Measurements from ENCODE around the gene ASAP3.
"Not testable (repeated sequence)": the region's sequence is repeated elsewhere in the genome, so short reads cannot be mapped to it uniquely, and the experiment has no call there.

Gene ASAP3

GRCh38 chr1:23515905-23516304, 31.9 kb upstream of the ASAP3 start:
- DNase-seq (ENCODE audit: low read depth in 2 of 3, low spot score in 2 of 3) = no peak

GRCh38 chr1:23514111-23514679, 30.2 kb upstream of the ASAP3 start:
- no peak for DNase-seq (ENCODE audit: low read depth in 2 of 3, low spot score in 2 of 3)

- no peak for DNase-seq (ENCODE audit: low read depth in 2 of 3, low spot score in 2 of 3)
Observed at GRCh38 chr1:23509896-23510295, 25.9 kb upstream of the ASAP3 start.

GRCh38 chr1:23506376-23507107, 22.6 kb upstream of the ASAP3 start:
- DNase-seq (ENCODE audit: low read depth in 2 of 3, low spot score in 2 of 3) = no peak

- DNase-seq (ENCODE audit: low read depth in 2 of 3, low spot score in 2 of 3) = no peak
Observed at GRCh38 chr1:23505851-23506250, 21.9 kb upstream of the ASAP3 start.

- DNase-seq (ENCODE audit: low read depth in 2 of 3, low spot score in 2 of 3) = not testable (repeated sequence)
Observed at GRCh38 chr1:23504156-23504555, 20.2 kb upstream of the ASAP3 start.

GRCh38 chr1:23502951-23503350, 19.0 kb upstream of the ASAP3 start:
- no peak for DNase-seq (ENCODE audit: low read depth in 2 of 3, low spot score in 2 of 3)

GRCh38 chr1:23500466-23500865, 16.5 kb upstream of the ASAP3 start:
- no peak for DNase-seq (ENCODE audit: low read depth in 2 of 3, low spot score in 2 of 3)

- DNase-seq (ENCODE audit: low read depth in 2 of 3, low spot score in 2 of 3) = no peak
Observed at GRCh38 chr1:23497777-23498439, 13.9 kb upstream of the ASAP3 start.

GRCh38 chr1:23496490-23497181, 12.7 kb upstream of the ASAP3 start:
- no peak for DNase-seq (ENCODE audit: low read depth in 2 of 3, low spot score in 2 of 3)

- DNase-seq (ENCODE audit: low read depth in 2 of 3, low spot score in 2 of 3) = not testable (repeated sequence)
Observed at GRCh38 chr1:23494836-23495235, 10.9 kb upstream of the ASAP3 start.

GRCh38 chr1:23492776-23493175, 8.8 kb upstream of the ASAP3 start:
- DNase-seq (ENCODE audit: low read depth in 2 of 3, low spot score in 2 of 3) = not testable (repeated sequence)

GRCh38 chr1:23492132-23492720, 8.2 kb upstream of the ASAP3 start:
- DNase-seq (ENCODE audit: low read depth in 2 of 3, low spot score in 2 of 3) = no peak

- DNase-seq (ENCODE audit: low read depth in 2 of 3, low spot score in 2 of 3) = no peak
Observed at GRCh38 chr1:23489842-23490241, 5.9 kb upstream of the ASAP3 start.

GRCh38 chr1:23485002-23485332, 988 bp upstream of the ASAP3 start:
- no peak for DNase-seq (ENCODE audit: low read depth in 2 of 3, low spot score in 2 of 3)

- DNase-seq (ENCODE audit: low read depth in 2 of 3, low spot score in 2 of 3) = peak; percentile 61 to 63 (median 62)
Observed at GRCh38 chr1:23484253-23485001, 448 bp upstream of the ASAP3 start.

GRCh38 chr1:23481904-23482303, 2.1 kb downstream of the ASAP3 start:
- DNase-seq (ENCODE audit: low read depth in 2 of 3, low spot score in 2 of 3) = no peak

- no peak for DNase-seq (ENCODE audit: low read depth in 2 of 3, low spot score in 2 of 3)
Observed at GRCh38 chr1:23481026-23481597, 2.9 kb downstream of the ASAP3 start.

- no peak for DNase-seq (ENCODE audit: low read depth in 2 of 3, low spot score in 2 of 3)
Observed at GRCh38 chr1:23480187-23481025, 3.6 kb downstream of the ASAP3 start.

- no peak for DNase-seq (ENCODE audit: low read depth in 2 of 3, low spot score in 2 of 3)
Observed at GRCh38 chr1:23479666-23479941, 4.4 kb downstream of the ASAP3 start.

Data from activated CD8-positive, alpha-beta memory T cell treated with anti-CD3 and anti-CD28 coated beads for 48 hours (primary cell).